ENCODE results near the gene IL12A.

Gene IL12A

DNA sequence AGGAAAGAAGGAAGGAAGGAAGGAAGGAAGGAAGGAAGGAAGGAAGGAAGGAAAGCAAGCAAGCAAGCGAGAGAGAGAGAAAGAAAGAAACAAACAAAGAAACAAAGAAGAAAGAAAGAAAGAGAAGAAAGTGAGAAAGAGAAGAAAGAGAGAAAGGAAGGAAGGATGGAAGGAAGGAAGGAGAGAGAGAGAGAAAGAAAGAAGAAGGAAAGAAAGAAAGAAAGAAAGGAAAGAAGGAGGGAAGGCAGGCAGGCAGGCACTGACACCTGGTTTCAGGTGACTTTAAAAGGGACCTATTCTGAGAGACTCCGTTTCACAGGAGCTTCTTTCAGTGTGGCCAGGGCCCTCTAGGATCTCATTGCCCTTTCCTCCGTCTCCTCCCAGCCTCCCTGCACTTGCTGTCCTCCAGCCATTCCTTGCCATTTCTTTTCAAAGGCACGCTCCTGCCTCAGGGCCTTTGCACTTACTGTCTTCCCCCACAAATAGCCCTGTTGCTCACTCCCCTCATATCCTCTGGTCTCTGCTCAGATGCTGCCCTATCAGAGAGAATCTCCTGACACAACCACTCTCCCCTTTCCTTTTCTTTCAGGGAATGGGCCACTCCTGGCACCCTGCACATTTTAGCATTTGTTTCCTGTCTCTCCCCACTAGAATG, 31.5 kb downstream of the IL12A start:
- TF ChIP-seq, protein P1, sequence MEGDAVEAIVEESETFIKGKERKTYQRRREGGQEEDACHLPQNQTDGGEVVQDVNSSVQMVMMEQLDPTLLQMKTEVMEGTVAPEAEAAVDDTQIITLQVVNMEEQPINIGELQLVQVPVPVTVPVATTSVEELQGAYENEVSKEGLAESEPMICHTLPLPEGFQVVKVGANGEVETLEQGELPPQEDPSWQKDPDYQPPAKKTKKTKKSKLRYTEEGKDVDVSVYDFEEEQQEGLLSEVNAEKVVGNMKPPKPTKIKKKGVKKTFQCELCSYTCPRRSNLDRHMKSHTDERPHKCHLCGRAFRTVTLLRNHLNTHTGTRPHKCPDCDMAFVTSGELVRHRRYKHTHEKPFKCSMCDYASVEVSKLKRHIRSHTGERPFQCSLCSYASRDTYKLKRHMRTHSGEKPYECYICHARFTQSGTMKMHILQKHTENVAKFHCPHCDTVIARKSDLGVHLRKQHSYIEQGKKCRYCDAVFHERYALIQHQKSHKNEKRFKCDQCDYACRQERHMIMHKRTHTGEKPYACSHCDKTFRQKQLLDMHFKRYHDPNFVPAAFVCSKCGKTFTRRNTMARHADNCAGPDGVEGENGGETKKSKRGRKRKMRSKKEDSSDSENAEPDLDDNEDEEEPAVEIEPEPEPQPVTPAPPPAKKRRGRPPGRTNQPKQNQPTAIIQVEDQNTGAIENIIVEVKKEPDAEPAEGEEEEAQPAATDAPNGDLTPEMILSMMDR (conservative IDR thresholded peaks at IDR 0.05; ENCODE audit: low read depth): no peak
- CTCF ChIA-PET: no interaction called here
- POLR2A ChIA-PET (ENCODE audit: low non-redundant PET): no interaction called here
- no peak overlapping the region for H3K27ac ChIP-seq
- no peak for DNase-seq (ENCODE audit: low spot score)

DNA sequence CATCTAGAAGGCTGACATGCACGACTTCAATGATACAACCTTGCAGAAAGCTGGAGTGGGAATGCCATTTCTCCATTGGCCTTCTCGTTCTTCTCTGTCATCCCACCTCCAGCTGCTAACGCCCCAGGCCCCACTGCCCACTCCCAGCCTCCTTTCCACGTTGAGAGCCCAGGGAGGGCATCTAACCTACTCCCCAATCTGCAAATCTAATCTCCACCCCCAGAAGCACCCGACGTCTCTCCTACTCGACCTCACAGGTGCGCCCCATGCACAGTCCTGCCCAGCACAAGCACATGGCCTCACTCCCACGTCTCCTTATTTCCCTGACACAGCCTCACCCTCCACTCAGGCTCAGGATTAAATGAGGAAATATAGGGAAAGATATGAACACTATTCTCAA, 33.4 kb downstream of the IL12A start:
- CTCF ChIA-PET: interaction anchor here (0.5 kb wide), 1 partner anchor 117 kb away, joined by 3 read pairs; no protein-coding TSS in a partner anchor
- POLR2A ChIA-PET (ENCODE audit: low non-redundant PET): no interaction called here

DNA sequence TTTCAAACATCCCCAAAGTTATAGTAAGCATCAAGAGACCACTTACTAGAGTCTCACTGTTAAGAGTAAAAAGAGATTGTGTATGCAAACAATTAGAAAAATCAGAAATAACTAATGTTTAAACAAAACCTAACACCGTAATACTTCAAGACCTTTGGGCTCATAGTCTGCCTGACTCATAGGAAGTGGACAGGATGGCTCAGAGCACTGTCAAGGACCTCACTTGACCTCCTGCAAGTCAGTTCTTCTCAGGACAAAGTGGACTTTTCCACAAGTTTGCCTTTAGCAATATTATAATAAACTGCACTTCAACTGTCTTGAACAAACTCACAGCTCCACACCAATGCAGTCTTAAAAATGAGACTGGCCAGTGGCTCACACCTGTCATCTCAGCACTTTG, 34.8 kb downstream of the IL12A start:
- ChIA-PET CTCF (interaction anchor here (1.0 kb wide), 1 partner anchor 9 kb away, joined by 3 read pairs; no protein-coding TSS in a partner anchor), POLR2A (ENCODE audit: low non-redundant PET) (no interaction called here)
- TF ChIP-seq, protein P1 (conservative IDR thresholded peaks at IDR 0.05; ENCODE audit: low read depth): no peak
- DNase-seq (ENCODE audit: low spot score): no peak
- no peak overlapping the region for H3K27ac ChIP-seq

More for the DNA sequence above, 33.4 kb downstream of the IL12A start:
- TF ChIP-seq, protein P1 (conservative IDR thresholded peaks at IDR 0.05; ENCODE audit: low read depth): no peak
- no peak for DNase-seq (ENCODE audit: low spot score)
- no peak overlapping the region for H3K27ac ChIP-seq

DNA sequence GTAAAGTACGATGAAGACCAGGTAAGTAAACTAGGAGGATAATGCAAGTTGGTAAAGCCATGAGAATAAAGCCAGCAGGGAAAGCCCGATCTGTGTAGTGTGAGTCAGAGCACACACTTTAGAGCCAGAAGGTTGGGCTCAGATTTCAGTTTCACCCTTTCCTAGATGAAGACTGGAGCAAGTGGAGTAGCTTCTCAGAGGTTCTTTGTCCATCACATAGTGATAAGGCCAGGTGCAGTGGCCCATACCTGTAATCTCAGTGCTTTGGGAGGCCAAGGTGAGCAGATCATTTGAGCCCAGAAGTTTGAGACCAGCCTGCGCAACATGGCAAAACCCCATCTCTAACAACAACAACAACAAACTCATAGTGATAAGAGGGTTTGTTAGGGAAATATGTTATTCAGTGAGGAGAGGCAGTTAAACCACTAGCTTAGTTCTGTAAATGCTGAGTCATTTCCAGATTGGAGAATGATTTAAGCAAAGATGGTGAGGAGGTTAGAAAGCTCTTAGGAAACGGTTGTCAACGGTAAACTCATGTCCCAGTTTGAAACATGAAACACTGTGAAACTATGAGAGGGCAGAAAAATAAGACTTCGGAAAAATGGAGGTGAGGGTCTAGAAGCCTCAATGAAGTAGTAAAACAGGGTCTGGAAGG, 39.0 kb downstream of the IL12A start:
- TF ChIP-seq, protein P1 (conservative IDR thresholded peaks at IDR 0.05; ENCODE audit: low read depth): no peak
- no peak overlapping the region for H3K27ac ChIP-seq
- CTCF ChIA-PET: interaction anchor here (0.5 to 1.8 kb wide), 4 partner anchors 21 to 1193 kb away, joined by 3 to 5 read pairs (median 4); no protein-coding TSS in a partner anchor
- peak; percentile 25 for DNase-seq (ENCODE audit: low spot score)
- POLR2A ChIA-PET (ENCODE audit: low non-redundant PET): no interaction called here

DNA sequence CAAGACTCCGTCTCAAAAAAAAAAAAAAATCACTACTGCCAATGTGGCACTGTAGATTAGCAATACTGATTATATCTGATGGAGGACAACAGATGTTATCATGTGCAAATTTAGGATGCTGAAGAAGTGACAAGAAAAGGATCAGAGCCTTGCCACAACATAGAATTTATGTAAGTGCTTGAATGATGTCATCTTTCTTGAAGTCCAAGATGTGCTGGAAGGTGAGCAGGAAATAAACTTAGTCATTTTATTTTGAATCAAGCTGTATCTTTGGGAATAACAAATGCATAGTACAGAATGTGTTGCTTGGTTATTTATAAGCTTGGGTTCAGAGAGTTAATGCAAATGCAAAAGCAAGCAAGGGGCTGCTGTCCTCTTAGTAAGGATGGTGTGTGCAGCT, 47.1 kb downstream of the IL12A start:
- no peak for DNase-seq (ENCODE audit: low spot score)
- POLR2A ChIA-PET (ENCODE audit: low non-redundant PET): no interaction called here
- no peak overlapping the region for H3K27ac ChIP-seq

DNA sequence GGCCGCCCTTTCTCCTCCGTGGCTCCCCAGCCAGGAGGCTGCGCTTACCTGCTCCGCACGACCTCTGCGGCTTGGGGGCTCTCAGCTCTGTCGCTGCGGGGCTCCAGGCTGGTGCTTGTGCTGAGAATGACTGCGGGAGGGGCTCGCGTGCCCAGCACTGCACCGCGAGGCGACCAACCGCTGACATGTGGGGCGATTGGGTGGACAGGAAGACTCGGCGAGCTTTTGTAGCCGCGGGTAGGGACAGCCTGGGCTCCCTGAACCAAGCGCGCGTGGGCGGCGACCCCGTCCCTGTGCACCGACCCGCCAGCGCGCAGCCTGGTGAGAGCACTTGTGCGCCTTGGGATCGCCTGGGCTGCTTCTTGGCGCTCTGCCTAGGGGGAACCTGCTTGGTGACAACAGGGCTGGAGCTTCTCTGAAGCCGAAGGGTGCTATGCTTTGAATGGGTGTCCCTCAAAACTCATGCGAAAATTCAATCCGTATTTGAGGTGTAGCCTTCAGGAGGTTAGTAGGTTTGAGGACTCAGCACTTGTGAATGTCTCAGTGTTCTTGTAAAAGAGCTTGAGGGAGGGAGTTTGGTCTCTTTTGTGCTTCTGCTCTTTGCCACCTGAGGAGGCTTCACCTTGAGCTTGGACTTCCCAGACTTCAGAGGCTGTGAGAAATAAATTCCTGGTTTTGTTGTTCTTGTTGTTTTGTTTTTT, 50.4 kb downstream of the IL12A start:
- ChIA-PET POLR2A (ENCODE audit: low non-redundant PET) (no interaction called here), CTCF (interaction anchor here (0.6 kb wide), 1 partner anchor 12 kb away, joined by 4 read pairs; no protein-coding TSS in a partner anchor)
- TF ChIP-seq, protein P1 (conservative IDR thresholded peaks at IDR 0.05; ENCODE audit: low read depth): no peak
- H3K27ac ChIP-seq: no peak overlapping the region
- no peak for DNase-seq (ENCODE audit: low spot score)

More for the DNA sequence above, 47.1 kb downstream of the IL12A start:
- CTCF ChIA-PET: no interaction called here
- TF ChIP-seq, protein P1 (conservative IDR thresholded peaks at IDR 0.05; ENCODE audit: low read depth): no peak
